HL-60 (cell line): ENCODE data around the gene TMEM245.

Experiments used
- DNase-seq, 2 experiments: peaks; one replicate each; pipeline ENCODE4 v3.0.0-alpha.2; 2010 to 2020; ENCODE audit warnings: low read depth in 1 of 2, low spot score in 1 of 2
- H3K27ac ChIP-seq: fragments of 250-450 bp; sonication (Bioruptor Pico); replicated peaks from 2 replicates; pipeline ENCODE4 v1.5.1; 2020; ENCODE audit warnings: mild to moderate bottlenecking, moderate library complexity
- H3K27me3 ChIP-seq: fragments of 250-450 bp; sonication (Bioruptor Pico); 2 replicates; pipeline ENCODE4 v1.5.1; 2021; ENCODE audit warnings: mild to moderate bottlenecking, moderate library complexity; ENCODE audit not compliant: insufficient read depth, poor library complexity, severe bottlenecking
- H3K4me3 ChIP-seq: replicated peaks from 2 replicates; pipeline ENCODE4 v1.5.1; 2011; ENCODE audit warnings: mild to moderate bottlenecking, control low read depth, low read length; ENCODE audit not compliant: insufficient read depth
- GABPA ChIP-seq: IDR thresholded peaks from 2 replicates; pipeline ENCODE4 v1.6.1; 2012; ENCODE audit warnings: low read depth
- POLR2AphosphoS5 ChIP-seq: IDR thresholded peaks from 2 replicates; pipeline ENCODE4 v1.6.1; 2012; ENCODE audit warnings: low read depth
- SPI1 ChIP-seq: IDR thresholded peaks from 2 replicates; pipeline ENCODE4 v1.6.1; 2012; ENCODE audit warnings: low read depth, mild to moderate bottlenecking, borderline replicate concordance
- TF ChIP-seq, protein P1 (sequence below): IDR thresholded peaks from 2 replicates; pipeline ENCODE4 v1.6.1; 2012; ENCODE audit warnings: low read depth; ENCODE audit not compliant: insufficient replicate concordance
- TF ChIP-seq, protein P2 (sequence below): IDR thresholded peaks from one replicate; pipeline ENCODE4 v1.5.1; 2011; ENCODE audit warnings: low read length, control low read depth, inconsistent platforms; ENCODE audit not compliant: insufficient read depth

The TMEM245 gene

DNA sequence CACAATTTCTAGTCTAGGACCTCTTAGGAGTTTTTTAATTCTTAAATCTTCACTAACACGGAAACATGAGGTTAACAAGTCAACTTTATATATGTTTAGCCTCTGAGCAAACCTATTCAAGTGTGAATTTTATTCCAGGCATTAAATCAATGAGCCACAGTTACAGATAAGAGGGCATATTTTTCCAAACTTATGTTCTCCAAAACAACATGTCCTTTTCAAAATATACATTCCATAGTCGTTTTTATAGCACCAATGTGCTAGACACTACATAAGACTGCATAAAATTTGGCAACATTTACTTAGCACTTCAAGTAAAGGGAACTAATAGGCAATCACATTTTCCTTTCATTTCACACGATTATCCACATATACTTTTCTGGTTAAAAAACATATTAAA lies 6.5 kb downstream of the TMEM245 start:
- Histone ChIP-seq H3K27ac (no peak overlapping the region), H3K4me3 (no peak overlapping the region), H3K27me3 (no peaks in the 10 kb centered on the region)
- no peak for DNase-seq
- TF ChIP-seq, protein P1, sequence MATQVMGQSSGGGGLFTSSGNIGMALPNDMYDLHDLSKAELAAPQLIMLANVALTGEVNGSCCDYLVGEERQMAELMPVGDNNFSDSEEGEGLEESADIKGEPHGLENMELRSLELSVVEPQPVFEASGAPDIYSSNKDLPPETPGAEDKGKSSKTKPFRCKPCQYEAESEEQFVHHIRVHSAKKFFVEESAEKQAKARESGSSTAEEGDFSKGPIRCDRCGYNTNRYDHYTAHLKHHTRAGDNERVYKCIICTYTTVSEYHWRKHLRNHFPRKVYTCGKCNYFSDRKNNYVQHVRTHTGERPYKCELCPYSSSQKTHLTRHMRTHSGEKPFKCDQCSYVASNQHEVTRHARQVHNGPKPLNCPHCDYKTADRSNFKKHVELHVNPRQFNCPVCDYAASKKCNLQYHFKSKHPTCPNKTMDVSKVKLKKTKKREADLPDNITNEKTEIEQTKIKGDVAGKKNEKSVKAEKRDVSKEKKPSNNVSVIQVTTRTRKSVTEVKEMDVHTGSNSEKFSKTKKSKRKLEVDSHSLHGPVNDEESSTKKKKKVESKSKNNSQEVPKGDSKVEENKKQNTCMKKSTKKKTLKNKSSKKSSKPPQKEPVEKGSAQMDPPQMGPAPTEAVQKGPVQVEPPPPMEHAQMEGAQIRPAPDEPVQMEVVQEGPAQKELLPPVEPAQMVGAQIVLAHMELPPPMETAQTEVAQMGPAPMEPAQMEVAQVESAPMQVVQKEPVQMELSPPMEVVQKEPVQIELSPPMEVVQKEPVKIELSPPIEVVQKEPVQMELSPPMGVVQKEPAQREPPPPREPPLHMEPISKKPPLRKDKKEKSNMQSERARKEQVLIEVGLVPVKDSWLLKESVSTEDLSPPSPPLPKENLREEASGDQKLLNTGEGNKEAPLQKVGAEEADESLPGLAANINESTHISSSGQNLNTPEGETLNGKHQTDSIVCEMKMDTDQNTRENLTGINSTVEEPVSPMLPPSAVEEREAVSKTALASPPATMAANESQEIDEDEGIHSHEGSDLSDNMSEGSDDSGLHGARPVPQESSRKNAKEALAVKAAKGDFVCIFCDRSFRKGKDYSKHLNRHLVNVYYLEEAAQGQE = no peak
- TF ChIP-seq SPI1 = no peak
- TF ChIP-seq POLR2AphosphoS5 = no peak
- no peak for TF ChIP-seq GABPA
- TF ChIP-seq, protein P2, sequence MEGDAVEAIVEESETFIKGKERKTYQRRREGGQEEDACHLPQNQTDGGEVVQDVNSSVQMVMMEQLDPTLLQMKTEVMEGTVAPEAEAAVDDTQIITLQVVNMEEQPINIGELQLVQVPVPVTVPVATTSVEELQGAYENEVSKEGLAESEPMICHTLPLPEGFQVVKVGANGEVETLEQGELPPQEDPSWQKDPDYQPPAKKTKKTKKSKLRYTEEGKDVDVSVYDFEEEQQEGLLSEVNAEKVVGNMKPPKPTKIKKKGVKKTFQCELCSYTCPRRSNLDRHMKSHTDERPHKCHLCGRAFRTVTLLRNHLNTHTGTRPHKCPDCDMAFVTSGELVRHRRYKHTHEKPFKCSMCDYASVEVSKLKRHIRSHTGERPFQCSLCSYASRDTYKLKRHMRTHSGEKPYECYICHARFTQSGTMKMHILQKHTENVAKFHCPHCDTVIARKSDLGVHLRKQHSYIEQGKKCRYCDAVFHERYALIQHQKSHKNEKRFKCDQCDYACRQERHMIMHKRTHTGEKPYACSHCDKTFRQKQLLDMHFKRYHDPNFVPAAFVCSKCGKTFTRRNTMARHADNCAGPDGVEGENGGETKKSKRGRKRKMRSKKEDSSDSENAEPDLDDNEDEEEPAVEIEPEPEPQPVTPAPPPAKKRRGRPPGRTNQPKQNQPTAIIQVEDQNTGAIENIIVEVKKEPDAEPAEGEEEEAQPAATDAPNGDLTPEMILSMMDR = no peak

DNA sequence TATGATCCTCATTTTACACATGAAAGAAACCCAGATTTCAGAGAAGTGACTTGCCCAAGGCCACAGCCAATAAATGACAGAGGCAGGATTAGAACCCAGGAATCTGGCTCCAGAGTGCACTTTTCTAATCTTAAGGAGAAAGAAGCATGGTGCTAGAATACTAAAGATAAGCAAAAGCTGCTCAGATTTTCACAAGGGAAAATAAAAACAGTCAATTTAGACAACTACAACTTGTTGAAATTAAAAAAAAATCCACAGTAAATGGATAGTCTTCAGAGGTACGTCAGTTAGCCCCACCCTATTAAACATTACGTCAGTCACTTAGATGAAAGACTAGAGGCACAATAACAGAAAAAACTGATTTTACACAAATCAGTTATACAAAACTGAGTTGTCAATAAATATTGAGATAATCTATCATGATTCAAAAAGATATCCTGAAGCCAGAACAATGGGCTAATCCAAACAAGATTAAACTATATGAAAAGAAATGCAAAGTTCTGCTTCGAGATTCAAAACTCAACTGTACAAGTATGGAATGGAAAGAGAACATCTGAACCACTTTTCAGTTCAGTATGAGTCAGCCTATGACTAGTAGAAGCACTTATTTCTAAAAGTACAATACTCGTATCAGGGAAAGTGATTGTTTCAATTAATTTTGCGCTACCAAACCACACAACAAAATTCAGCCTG lies 9.3 kb downstream of the TMEM245 start:
- TF ChIP-seq SPI1 (no peak), GABPA (no peak), POLR2AphosphoS5 (no peak)
- TF ChIP-seq, protein P1 = no peak
- TF ChIP-seq, protein P2 = no peak
- no peak for DNase-seq
- no peak overlapping the region for H3K27ac ChIP-seq
- H3K27me3 ChIP-seq = no peaks in the 10 kb centered on the region
- no peak overlapping the region for H3K4me3 ChIP-seq

DNA sequence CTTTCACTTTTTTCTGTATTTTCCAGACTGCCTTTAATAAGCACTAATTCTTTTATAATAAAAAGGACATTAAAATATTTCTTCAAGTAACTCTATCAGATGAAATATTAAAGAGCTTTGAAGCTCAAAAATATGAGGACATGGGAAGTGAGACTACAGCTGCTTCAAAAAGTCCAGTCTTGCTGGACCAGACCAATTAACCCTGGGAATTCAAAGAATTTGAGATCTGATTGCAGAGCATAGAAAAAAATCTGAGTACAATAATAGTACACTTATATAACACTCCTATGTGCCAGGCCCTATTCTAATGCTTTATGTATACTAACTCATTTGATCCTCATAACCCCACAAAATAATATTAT lies 9.8 kb downstream of the TMEM245 start:
- H3K27ac ChIP-seq = no peak overlapping the region
- TF ChIP-seq POLR2AphosphoS5 = no peak
- TF ChIP-seq, protein P1 = no peak
- H3K27me3 ChIP-seq = no peaks in the 10 kb centered on the region
- no peak for DNase-seq
- no peak overlapping the region for H3K4me3 ChIP-seq

DNA sequence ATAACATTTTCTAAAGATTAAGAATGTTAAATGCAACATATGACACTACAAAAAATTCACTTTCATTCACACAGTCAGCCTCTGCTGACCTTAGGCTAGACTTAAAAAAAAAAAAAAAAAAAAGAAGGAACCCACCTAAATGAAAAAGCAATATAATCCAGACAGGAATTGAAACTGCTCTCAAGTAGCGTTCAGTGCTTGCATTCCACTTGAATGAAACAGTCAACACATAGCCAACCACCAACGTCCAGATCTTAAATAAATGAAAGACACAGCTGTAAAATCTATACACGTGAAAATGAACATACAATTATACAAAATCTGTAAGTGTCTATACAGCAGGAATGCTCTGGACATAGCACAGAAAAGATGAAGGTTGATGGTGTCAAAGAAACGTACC lies 11.4 kb downstream of the TMEM245 start:
- no peak for DNase-seq
- Histone ChIP-seq H3K27me3 (no peaks in the 10 kb centered on the region), H3K27ac (no peak overlapping the region), H3K4me3 (no peak overlapping the region)
- TF ChIP-seq SPI1 (no peak), POLR2AphosphoS5 (no peak), GABPA (no peak)
- TF ChIP-seq, protein P2 = no peak
- TF ChIP-seq, protein P1 = no peak
